NCI-H1105 (cell line): ENCODE results near the gene GPRIN2.
"Not testable (repeated sequence)": the region's sequence is repeated elsewhere in the genome, so short reads cannot be mapped to it uniquely, and the experiment has no call there.

ENCODE experiments used
- DNase-seq: peaks from one replicate; lab custom pipeline; 2025; lab: John Stamatoyannopoulos, UW

Gene GPRIN2

DNA sequence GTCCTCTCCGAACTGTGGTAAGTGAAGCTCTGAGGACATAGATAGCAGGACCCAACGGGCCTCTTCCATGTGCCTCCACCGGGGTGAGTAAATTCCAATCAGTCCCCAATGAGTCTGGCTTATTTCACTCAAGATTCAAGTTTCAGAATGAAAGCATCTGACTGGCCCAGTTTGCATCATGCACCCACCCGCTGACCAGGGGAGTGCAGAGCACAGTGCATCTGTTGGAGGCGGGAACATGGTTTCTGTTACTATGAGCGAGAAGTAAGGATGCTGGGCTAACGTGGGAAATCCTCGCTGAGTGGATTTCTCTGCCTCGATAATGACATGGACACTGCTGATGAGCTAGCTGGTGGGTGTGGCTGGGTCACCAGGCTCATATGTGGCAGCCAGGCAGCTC is 10.7 kb upstream of the GPRIN2 start:
- DNase-seq: not testable (repeated sequence)

DNA sequence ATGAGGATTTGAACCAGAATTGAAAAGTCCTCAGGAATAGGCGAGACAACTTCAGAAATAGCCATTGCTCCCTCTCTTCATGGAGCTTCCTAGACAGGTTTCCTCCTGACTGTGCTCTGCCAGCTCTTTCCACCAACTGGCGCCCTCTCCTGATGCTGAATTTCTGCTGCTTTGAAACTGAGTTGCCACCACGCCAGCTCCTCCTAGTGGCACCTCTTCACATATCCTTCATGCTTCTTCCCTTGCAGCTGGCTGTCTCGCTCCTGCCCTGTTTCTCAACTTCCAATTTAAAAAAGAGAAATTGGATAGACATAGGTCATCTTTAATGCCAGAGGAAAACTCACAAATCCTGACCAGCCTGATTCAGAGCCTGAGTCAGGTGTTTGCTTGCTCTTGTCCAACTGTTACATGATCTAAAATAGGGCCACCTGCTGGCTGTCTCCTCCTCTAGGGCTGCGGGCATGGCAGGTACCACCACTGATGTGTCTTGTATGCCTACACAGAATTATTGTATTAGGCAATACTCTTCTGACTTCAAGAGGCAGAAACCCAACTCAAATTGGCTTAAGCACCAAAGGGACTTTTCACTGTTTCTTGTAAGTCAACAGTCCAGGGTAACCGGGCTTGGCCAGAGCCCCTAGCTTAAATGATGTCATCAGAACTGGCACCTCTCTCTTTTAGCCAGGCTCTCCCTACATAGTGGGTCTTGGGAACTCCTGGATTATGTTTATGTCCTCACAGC is 9.3 kb upstream of the GPRIN2 start:
- DNase-seq: not testable (repeated sequence)

GRCh38 chr10:46560952-46561351 is 4.5 kb upstream of the GPRIN2 start:
- no peak for DNase-seq

DNA sequence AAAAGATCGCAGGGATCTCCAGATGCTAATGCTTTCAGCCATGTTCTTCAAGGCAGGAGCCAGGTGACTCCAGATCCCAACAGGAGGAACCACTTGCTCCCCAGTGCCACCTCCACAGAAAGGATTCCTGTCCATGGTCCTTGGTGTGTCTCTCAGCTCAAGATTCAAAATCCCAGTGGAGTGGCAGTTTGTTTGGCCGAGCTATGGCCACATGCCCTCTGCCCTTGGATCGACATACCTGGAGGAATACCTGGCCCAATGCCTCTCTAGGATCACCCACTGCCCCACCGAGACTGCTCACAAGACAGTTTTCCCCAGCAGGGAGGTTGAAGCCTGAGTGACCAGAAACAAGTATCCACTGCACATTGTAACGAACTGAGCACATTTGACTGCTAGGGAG is 3.9 kb upstream of the GPRIN2 start:
- no peak for DNase-seq

GRCh38 chr10:46559231-46559671 is 2.8 kb upstream of the GPRIN2 start:
- DNase-seq: no peak

DNA sequence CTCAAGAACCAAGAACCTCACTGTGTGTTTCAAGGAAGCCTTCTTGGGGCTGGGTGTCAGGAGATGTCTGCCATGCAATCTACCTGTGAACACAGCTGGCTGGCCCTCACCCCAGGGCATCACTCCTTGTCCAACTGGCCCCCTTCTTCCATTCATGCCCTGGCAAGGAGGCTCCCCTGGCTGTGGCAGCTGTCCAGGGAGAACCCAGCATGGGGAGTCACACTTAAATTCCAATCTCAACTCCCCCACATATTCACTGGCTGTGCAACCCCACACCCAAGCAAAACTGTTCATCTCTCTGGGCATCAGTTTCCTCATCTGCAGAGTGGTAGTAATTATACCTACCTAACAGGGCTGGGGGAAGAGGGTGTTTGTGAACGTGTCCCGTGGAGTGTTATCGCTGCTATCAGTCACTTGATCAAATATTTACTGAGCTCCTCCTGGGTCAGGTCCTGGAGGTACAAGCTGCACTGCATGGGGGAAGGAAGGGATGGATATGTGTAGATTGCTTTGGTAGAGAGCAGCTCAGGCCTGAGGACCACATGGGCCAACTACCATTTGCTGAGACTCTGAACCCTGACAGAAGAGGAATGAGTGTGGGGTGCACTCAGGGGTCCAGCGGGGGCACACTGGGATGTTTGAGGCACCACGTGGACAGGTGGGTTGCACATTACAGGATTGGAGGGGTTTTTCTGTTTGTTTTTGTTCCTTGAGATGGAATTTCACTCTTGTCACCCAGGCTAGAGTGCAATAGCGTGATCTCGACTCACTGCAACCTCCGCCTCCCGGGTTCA is 2.1 kb upstream of the GPRIN2 start:
- no peak for DNase-seq

GRCh38 chr10:46558122-46558391 is 1.6 kb upstream of the GPRIN2 start:
- no peak for DNase-seq

DNA sequence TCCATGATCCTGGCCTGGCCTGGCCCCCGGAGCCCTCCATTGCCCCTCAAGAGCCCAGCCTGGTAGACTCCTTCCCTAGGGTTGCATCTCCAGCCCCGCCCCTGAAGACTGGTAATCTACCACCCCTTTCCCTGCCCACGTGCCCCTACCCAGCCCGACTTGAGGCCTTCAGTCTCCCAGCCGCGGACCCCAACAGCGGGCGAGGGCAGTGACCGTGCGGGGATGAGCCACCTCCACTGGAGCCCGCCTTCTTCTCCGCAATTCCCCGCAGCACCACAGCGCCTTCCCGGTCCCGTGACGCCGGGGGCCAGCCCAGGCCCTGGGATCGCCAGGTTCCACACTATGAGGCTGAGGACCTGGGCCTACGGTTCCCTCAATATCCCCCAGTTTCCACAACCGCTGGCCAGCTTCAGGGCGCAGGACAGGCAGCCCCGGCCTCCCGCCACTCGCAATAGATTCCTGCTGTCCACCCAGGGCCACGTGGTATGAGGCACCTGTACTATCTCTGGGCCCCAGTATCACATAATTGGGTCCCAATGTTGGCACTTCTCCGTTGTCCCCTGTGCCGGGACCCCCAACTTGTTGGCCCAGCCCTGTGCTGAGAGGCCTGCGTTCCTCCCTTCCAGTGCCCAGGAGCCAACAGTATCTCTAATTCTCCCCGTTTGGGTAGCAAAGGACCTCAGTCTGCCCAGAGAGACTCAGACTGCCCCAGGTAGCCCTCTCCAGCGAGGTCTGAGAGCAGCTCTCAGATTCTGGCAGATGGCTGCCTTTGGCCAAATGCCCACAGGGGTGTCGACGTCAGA is 1.1 kb upstream of the GPRIN2 start:
- DNase-seq: no peak

DNA sequence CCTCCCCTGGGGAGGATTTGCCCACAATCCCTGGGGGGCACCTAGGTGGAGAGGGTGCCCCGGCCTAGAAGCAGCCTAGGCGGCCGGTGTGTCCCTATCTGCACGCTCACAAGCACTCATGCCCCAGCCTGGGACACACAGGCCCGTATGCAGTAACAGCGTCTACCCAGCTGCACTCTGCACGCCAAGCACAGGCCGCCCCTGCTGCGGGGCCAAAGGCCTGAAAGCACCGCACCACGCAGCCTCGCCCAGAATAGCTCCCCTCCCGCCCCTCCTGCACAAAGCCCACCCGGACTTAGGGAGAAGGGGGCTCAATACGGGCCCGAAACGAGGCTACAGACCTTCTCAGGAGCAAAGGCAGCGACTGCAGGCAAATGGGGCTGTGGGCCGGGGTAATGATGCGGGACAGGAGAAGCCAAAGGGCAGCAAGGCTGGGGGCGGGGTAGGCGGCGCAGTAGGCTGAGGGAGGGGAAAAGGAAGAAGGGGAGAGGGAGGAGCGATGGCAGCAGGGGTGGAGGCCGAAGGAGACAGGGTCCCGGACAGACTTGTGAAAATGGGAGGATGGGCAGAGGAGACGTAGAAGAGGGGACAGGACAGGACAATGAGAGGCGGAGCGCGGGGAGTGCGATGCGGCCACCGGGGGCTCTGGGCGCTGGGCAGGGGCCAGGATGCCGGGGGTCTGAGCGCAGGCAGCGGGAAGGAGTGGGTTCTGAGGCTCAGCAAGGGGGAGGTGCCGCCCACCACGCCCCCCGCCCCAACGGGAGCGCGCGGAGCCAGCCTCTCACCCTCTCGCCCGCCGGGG is 544 bp downstream of the GPRIN2 start:
- no peak for DNase-seq

DNA sequence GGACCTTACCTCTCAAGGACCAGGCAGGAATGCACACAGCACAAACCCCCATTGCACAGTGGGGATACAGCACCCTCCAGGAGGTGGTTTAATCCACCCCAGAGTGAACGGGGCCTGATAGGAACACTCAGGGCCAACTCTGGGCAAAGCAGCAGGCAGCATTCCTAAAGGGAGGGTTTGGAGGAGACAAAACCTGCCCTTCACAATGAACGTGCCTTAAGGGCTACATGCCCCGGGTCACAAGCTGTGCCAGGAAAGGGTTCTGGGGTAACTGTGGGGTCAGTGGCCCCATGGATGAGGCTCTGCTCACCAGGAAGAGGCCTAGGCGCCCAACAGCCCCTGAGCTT is 1.1 kb downstream of the GPRIN2 start:
- no peak for DNase-seq

GRCh38 chr10:46554166-46554781 is 2.2 kb downstream of the GPRIN2 start:
- no peak for DNase-seq

DNA sequence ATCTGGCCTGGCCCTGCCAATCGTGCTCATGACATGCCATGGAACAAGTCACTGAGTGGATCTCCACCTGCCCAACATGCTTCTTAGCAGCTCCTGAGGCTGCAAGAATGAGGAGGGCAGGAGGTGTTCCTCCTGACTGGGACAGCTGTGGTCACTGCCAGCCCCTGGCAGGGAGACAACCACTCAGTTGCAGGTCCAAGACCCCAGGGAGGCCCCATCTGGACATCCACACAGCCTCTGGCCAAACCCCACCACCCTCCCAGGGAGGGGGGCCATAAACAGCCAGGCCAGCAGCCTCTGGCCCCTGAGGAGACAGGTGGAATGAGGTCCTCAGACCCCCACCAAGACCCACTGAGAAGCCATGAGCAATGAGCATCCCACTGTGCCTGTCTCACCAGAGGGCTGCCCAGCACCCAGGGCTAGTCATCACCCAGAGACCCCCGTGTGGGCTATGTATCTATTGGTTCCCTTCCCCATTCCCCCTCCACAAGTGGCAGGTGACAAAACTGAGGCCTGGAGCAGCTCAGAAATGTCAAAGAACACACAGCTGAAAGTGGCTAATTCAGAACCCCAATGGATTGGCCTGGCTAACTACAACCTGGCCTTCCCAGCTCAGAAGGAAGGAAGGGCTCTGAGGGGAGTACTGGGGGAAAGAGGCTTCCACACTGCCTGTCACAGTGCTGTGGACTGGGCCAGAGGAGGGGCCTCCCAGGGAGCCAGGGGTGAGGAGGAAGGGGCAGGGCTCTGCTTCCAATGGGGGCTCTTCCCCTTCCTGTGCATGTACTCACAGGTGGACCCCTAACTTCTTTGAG is 3.0 kb downstream of the GPRIN2 start:
- no peak for DNase-seq

DNA sequence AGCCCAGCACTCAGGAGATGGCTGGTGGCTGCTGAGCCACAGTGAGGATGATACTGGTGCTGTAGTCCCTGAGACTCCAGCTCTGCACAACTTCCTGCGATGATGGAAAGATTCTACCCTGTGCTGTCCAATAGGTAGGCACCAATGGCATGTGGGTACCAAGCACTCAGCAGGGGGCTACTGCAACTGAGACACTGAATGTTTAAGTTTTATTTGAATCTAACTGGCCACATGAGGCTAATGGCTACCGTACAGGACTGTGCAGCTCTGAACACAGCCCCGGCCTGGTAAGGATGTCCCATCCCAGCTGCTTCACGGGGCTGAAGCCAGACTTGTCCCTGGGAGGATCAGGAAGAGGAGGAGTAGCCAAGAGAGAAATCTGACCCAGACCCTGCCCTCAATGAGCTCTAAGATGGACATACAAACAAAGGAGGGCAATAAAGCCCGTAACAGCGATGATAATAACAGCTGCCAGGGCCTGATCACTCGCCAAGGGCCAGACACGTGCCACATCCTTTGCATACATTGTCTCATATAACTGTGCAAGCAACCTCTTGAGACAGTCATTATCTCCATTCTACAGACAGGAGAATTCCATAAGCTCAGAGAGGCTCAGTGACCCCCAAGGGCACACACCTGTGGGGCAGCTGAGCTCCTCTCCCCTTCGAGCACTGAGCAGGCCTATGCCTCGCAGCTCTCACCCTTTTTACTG is 3.8 kb downstream of the GPRIN2 start:
- no peak for DNase-seq

GRCh38 chr10:46551701-46552525 is 4.5 kb downstream of the GPRIN2 start:
- DNase-seq: no peak

- DNase-seq: no peak
These were observed 5.4 kb downstream of the GPRIN2 start for GRCh38 chr10:46550795-46551700.

DNA sequence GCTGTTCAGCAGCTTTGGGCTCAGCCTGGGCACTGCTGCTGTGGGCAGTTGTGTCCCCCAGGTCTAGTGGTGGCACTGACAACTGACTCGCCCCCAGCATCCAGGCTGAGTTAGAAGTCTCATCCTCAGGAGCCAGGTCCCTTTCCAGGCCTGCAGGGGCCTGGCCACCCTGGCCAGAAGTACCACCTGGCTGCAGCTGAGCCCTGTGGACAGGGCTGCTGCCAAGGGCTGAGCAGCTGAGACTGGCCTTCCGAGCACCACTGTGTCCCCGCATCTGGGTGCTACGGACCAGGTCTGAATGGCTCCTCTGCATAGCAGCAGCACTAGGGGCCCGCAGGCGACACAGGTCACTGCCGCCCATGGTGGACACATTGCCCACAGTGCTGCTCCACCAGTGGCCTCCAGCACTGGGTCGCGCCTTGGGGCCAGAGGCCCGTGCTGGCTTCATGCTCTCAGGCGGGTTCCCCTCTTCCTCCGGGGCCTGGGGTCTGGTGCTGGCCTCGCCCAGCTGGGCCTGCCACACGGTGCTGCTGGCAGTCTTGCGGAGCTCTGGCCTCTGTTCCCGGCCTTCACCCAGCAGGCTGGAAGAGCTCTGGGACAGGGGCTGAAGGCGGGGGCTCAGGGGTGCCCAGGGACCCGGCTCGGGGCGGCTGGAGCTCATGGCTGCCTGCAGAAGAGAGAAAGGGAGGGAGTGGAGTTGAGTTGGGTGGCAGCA is 6.2 kb downstream of the GPRIN2 start:
- no peak for DNase-seq
